Measurements from ENCODE around the gene BAK1. TPM values are rescaled to one million over a fixed set of nuclear protein-coding genes. Genes with fewer than 3 reads are reported as not detected.
A peak's percentile ranks its signal among the peaks of the same experiment; 100 is the strongest.

Gene BAK1
- total RNA-seq, 2 donors from 2014 or later = 6.2 to 13.6 TPM

- TF ChIP-seq POLR2A (IDR thresholded peaks at IDR 0.05) (no peak), POLR2AphosphoS5 (IDR thresholded peaks at IDR 0.05) (no peak), CTCF (IDR thresholded peaks at IDR 0.05) (no peak)
- Histone ChIP-seq H3K4me1 (replicated peaks) (no peaks in the 10 kb centered on the region), H3K4me3 (no peak overlapping the region), H3K27me3 (replicated peaks; ENCODE audit: insufficient read depth) (no peaks in the 10 kb centered on the region), H3K27ac (no peak overlapping the region), H3K36me3 (peaks cover 0 to 6% of the 10 kb centered on the region in 2 donors), H3K9me3 (no peaks in the 10 kb centered on the region)
- no peak for DNase-seq (ENCODE audit: low spot score)
- 86% methylated on average over 6 of the region's 6 CpGs for WGBS
- intact Hi-C loops (cut with DNase I) = loop anchor here (10.0 kb wide), 1 partner anchor 143 kb away; no protein-coding TSS in a partner anchor
Measured at GRCh38 chr6:33577718-33578117, 2.4 kb downstream of the BAK1 start.

- H3K9me3 ChIP-seq = no peaks in the 10 kb centered on the region
- no peaks in the 10 kb centered on the region for H3K4me1 ChIP-seq (replicated peaks)
- peaks cover 0 to 6% of the 10 kb centered on the region in 2 donors for H3K36me3 ChIP-seq
- 63% methylated on average over 9 of the region's 9 CpGs for WGBS
- TF ChIP-seq CTCF (IDR thresholded peaks at IDR 0.05) (no peak), POLR2AphosphoS5 (IDR thresholded peaks at IDR 0.05) (no peak), POLR2A (IDR thresholded peaks at IDR 0.05) (no peak)
- DNase-seq (ENCODE audit: low spot score) = no peak
- no peak overlapping the region for H3K4me3 ChIP-seq
- H3K27me3 ChIP-seq (replicated peaks; ENCODE audit: insufficient read depth) = no peaks in the 10 kb centered on the region
- intact Hi-C loops (cut with DNase I) = loop anchor here (10.0 kb wide), 1 partner anchor 142 kb away; no protein-coding TSS in a partner anchor
- H3K27ac ChIP-seq = no peak overlapping the region
Measured at GRCh38 chr6:33577106-33577535, 3.0 kb downstream of the BAK1 start.

- peaks cover 0 to 6% of the 10 kb centered on the region in 2 donors for H3K36me3 ChIP-seq
- TF ChIP-seq CTCF (IDR thresholded peaks at IDR 0.05) (no peak), POLR2AphosphoS5 (IDR thresholded peaks at IDR 0.05) (no peak), POLR2A (IDR thresholded peaks at IDR 0.05) (no peak)
- intact Hi-C loops (cut with DNase I) = loop anchor here (10.0 kb wide), 1 partner anchor 142 kb away; no protein-coding TSS in a partner anchor
- H3K27ac ChIP-seq = no peak overlapping the region
- H3K4me1 ChIP-seq (replicated peaks) = no peaks in the 10 kb centered on the region
- H3K4me3 ChIP-seq = no peak overlapping the region
- H3K27me3 ChIP-seq (replicated peaks; ENCODE audit: insufficient read depth) = no peaks in the 10 kb centered on the region
- DNase-seq (ENCODE audit: low spot score) = no peak
- WGBS = 91% methylated on average over 11 of the region's 11 CpGs
- no peaks in the 10 kb centered on the region for H3K9me3 ChIP-seq
Measured at GRCh38 chr6:33576668-33577067, 3.4 kb downstream of the BAK1 start.

GRCh38 chr6:33575211-33575610, 4.9 kb downstream of the BAK1 start:
- Histone ChIP-seq H3K4me3 (no peak overlapping the region), H3K4me1 (replicated peaks) (peaks cover 4% of the 10 kb centered on the region), H3K9me3 (no peaks in the 10 kb centered on the region), H3K27me3 (replicated peaks; ENCODE audit: insufficient read depth) (no peaks in the 10 kb centered on the region), H3K36me3 (peaks cover 0 to 6% of the 10 kb centered on the region in 2 donors), H3K27ac (no peak overlapping the region)
- 89% methylated on average over 8 of the region's 8 CpGs for WGBS
- TF ChIP-seq POLR2AphosphoS5 (IDR thresholded peaks at IDR 0.05) (no peak), CTCF (IDR thresholded peaks at IDR 0.05) (no peak), POLR2A (IDR thresholded peaks at IDR 0.05) (no peak)
- DNase-seq (ENCODE audit: low spot score) = no peak
- intact Hi-C loops (cut with DNase I) = loop anchor here (10.0 kb wide), 1 partner anchor 140 kb away; no protein-coding TSS in a partner anchor

- DNase-seq (ENCODE audit: low spot score) = no peak
Measured at GRCh38 chr6:33571637-33572316, 8.3 kb downstream of the BAK1 start.

More at GRCh38 chr6:33571637-33572316, 8.3 kb downstream of the BAK1 start:
- Histone ChIP-seq H3K4me1 (replicated peaks) (peaks cover 4% of the 10 kb centered on the region), H3K27ac (peak overlapping the region; percentile 76 to 80), H3K4me3 (peak overlapping the region; percentile 36 to 49), H3K36me3 (peaks cover 0 to 6% of the 10 kb centered on the region in 2 donors), H3K9me3 (no peaks in the 10 kb centered on the region), H3K27me3 (replicated peaks; ENCODE audit: insufficient read depth) (no peaks in the 10 kb centered on the region)
- TF ChIP-seq CTCF (IDR thresholded peaks at IDR 0.05) (no peak), POLR2A (IDR thresholded peaks at IDR 0.05) (no peak), POLR2AphosphoS5 (IDR thresholded peaks at IDR 0.05) (no peak)
- 36% methylated on average over 11 of the region's 11 CpGs for WGBS
- intact Hi-C loops (cut with DNase I) = loop anchor here (10.0 kb wide), 1 partner anchor 137 kb away; no protein-coding TSS in a partner anchor

Data from prostate gland (tissue), 2 donors.